ENCODE measurements around the gene SORCS2.

- TF ChIP-seq EZH2phosphoT487 (IDR thresholded peaks at IDR 0.05; ENCODE audit: low read depth) = no peak
- TF ChIP-seq, protein P1, sequence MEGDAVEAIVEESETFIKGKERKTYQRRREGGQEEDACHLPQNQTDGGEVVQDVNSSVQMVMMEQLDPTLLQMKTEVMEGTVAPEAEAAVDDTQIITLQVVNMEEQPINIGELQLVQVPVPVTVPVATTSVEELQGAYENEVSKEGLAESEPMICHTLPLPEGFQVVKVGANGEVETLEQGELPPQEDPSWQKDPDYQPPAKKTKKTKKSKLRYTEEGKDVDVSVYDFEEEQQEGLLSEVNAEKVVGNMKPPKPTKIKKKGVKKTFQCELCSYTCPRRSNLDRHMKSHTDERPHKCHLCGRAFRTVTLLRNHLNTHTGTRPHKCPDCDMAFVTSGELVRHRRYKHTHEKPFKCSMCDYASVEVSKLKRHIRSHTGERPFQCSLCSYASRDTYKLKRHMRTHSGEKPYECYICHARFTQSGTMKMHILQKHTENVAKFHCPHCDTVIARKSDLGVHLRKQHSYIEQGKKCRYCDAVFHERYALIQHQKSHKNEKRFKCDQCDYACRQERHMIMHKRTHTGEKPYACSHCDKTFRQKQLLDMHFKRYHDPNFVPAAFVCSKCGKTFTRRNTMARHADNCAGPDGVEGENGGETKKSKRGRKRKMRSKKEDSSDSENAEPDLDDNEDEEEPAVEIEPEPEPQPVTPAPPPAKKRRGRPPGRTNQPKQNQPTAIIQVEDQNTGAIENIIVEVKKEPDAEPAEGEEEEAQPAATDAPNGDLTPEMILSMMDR (IDR thresholded peaks at IDR 0.05; ENCODE audit: low read depth, low read length) = no peak
Measured at GRCh38 chr4:7392438-7393421, 200.4 kb downstream of the SORCS2 start.
